GM20000 (cell line): ENCODE data around the gene EXOC1.
"Not testable (repeated sequence)": the region's sequence is repeated elsewhere in the genome, so short reads cannot be mapped to it uniquely, and the experiment has no call there.

Experiments
- DNase-seq: peaks from one replicate; pipeline ENCODE4 v3.0.0; 2012; ENCODE audit warnings: low spot score
- TF ChIP-seq, protein P1 (sequence below): IDR thresholded peaks from 2 replicates; pipeline ENCODE4 v1.5.1; 2012; ENCODE audit warnings: mild to moderate bottlenecking, control low read depth; ENCODE audit errors: extremely low read depth, missing control alignments

EXOC1 gene

DNA sequence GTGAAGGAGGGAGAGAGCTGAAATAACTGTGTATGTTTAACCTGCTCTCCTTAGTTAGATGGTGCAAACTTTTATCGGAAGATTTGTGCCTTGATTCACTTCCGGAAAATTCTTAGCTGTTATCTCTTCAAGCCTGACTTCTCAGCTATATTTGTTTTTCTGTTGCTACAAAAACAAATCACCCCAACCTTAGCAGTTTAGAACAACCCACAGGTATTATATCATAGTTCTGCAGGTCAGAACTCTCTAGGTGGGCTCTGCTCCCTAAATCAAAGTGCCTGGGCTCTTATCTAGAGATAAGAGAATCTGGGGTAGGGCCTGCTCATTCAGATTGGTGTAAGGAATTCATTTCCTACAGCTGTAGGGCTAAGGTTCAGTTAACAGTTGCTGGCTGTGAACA, 80.2 kb downstream of the EXOC1 start:
- DNase-seq: no peak
- TF ChIP-seq, protein P1, sequence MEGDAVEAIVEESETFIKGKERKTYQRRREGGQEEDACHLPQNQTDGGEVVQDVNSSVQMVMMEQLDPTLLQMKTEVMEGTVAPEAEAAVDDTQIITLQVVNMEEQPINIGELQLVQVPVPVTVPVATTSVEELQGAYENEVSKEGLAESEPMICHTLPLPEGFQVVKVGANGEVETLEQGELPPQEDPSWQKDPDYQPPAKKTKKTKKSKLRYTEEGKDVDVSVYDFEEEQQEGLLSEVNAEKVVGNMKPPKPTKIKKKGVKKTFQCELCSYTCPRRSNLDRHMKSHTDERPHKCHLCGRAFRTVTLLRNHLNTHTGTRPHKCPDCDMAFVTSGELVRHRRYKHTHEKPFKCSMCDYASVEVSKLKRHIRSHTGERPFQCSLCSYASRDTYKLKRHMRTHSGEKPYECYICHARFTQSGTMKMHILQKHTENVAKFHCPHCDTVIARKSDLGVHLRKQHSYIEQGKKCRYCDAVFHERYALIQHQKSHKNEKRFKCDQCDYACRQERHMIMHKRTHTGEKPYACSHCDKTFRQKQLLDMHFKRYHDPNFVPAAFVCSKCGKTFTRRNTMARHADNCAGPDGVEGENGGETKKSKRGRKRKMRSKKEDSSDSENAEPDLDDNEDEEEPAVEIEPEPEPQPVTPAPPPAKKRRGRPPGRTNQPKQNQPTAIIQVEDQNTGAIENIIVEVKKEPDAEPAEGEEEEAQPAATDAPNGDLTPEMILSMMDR: no peak

DNA sequence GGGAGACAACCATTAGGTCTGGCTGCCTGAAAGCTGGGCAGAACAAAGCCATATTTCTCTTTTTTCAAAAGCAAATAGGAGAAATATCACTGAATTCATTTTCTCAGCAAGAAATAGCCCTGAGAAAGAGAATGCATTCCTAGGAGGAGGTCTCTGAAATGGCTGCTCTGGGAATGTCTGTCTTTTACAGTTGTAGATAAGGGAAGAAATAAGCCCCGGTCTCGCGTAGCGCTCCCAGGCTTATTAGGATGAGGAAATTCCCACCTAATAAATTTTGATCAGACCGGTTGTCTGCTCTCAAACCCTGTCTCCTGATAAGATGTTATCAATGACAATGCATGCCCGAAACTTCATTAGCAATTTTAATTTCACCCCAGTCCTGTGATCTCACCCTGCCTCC, 82.5 kb downstream of the EXOC1 start:
- not testable (repeated sequence) for DNase-seq

GRCh38 chr4:55938481-55938880, 85.0 kb downstream of the EXOC1 start:
- TF ChIP-seq, protein P1: no peak

GRCh38 chr4:55939421-55939820, 86.0 kb downstream of the EXOC1 start:
- DNase-seq: no peak
- TF ChIP-seq, protein P1: no peak

More at GRCh38 chr4:55938481-55938880, 85.0 kb downstream of the EXOC1 start:
- DNase-seq: no peak

DNA sequence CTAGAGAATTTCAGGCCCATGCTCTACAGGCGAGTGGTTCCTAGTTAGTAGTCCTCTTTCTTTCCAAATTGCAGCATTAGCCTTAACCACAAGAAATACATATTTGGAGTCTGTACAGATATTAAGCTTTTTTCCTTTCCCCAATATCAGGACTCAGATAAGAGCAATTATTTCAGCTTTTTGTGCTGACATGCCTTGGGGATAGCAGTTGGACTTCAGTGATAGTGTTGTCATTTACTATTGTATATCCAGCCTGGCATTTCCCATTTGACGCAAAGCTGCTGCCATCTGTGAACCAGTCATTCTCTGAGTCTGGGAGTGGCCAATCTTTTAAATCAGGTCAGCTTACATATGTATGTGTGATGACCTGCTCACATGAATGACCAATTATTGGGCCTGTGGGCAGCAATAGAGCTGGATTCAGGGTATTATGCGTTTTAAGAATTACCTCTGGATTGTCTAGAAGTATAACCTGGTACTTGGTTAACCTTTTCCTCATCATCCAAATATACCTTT, 88.5 kb downstream of the EXOC1 start:
- TF ChIP-seq, protein P1: no peak
- no peak for DNase-seq

- TF ChIP-seq, protein P1: no peak
Measured at GRCh38 chr4:55947254-55947882, 93.9 kb downstream of the EXOC1 start.

DNA sequence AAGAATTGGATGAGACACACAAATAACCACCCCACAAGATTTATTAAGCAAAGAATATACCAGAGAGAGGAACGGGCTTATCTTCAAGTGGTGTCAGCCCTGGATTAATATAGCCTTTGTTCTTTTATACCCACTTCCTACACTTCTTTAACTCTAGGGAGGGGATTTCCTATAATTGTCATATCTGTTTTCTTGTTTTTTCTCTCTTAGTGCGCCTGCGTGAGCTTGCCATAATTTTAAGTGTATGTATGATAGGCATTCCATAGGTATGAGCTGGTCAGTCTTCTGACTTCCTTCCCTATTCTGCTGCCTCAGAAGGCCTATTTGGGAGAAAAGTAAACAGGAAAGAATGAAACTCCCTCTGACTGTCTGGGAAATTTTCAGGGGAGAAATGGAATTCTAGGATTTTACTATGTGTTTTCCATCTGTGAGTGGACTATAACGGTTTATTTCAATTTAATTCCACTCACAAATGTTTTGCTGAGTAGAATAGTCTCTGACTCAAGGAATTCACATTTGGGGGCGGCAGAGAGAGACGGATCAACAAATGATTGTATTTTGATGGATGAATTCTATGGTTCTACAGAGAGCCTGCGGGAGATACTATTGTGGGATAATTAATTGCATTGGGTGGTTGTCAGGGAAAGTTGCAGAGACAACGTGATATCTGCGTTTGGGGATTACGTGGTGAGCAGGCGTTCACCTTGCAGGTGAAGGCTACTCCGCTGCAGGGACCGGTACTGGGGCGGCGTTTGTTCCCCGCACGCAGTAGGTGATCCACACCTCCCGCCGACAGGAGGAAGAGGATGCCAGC, 94.7 kb downstream of the EXOC1 start:
- DNase-seq: peak; percentile 61
- TF ChIP-seq, protein P1: no peak

More at GRCh38 chr4:55947254-55947882, 93.9 kb downstream of the EXOC1 start:
- DNase-seq: peak; percentile 37
